Osteoblast (primary cell): ENCODE measurements around the gene FOSL1. TPM values are rescaled to one million over a fixed set of nuclear protein-coding genes. Genes with fewer than 3 reads are reported as not detected.

Experiments used
- DNase-seq: peaks from one replicate; pipeline ENCODE4 v3.0.0; 2011; ENCODE audit warnings: low spot score, mixed read lengths; ENCODE audit not compliant: insufficient read length; ENCODE audit errors: missing footprints
- H2AFZ ChIP-seq: 2 replicates; pipeline ENCODE4 v1.6.0; 2011; ENCODE audit warnings: mild to moderate bottlenecking, low read length
- H3K27ac ChIP-seq: 2 replicates; pipeline ENCODE4 v1.5.1; 2011; ENCODE audit warnings: mild to moderate bottlenecking, low read depth, low read length, moderate library complexity
- H3K27me3 ChIP-seq: 2 replicates; pipeline ENCODE4 v1.6.0; 2012; ENCODE audit warnings: mild to moderate bottlenecking, control low read depth, inconsistent platforms, low read length, moderate library complexity; ENCODE audit not compliant: insufficient read depth
- H3K36me3 ChIP-seq: 2 replicates; pipeline ENCODE4 v1.5.1; 2011; ENCODE audit warnings: mild to moderate bottlenecking, low read length, control low read depth, moderate library complexity; ENCODE audit not compliant: insufficient read depth
- H3K4me1 ChIP-seq: 2 replicates; pipeline ENCODE4 v1.5.1; 2011; ENCODE audit warnings: mild to moderate bottlenecking, low read length, control low read depth, moderate library complexity; ENCODE audit not compliant: insufficient read depth
- H3K4me2 ChIP-seq: 2 replicates; pipeline ENCODE4 v1.6.0; 2011; ENCODE audit warnings: mild to moderate bottlenecking, low read length; ENCODE audit not compliant: insufficient read depth
- H3K4me3 ChIP-seq: fragments of 200-600 bp; sonication (generic); 3 replicates; pipeline ENCODE4 v1.5.1; 2012; ENCODE audit warnings: mild to moderate bottlenecking, low read length, inconsistent platforms; ENCODE audit not compliant: insufficient read depth
- H3K79me2 ChIP-seq: 2 replicates; pipeline ENCODE4 v1.6.0; 2012; ENCODE audit warnings: mild to moderate bottlenecking, low read length, control low read depth, inconsistent platforms; ENCODE audit not compliant: insufficient read depth
- H3K9me3 ChIP-seq: 2 replicates; pipeline ENCODE4 v1.5.1; 2011; ENCODE audit warnings: low read depth, low read length, control low read depth
- H4K20me1 ChIP-seq: 2 replicates; pipeline ENCODE4 v1.6.0; 2012; ENCODE audit warnings: mild to moderate bottlenecking, low read length, control low read depth; ENCODE audit not compliant: insufficient read depth
- total RNA-seq: library from RNA; depleted of rRNA; stranded (reverse); fragments of >200 nt; gene quantifications from 2 replicates; pipeline ENCODE4 v1.2.3, GENCODE V29; 2012
- TF ChIP-seq, protein P1 (sequence below): IDR thresholded peaks from 2 replicates; pipeline ENCODE4 v1.5.1; 2011; ENCODE audit warnings: mild to moderate bottlenecking, low read depth, low read length, moderate library complexity; ENCODE audit errors: extremely low read depth

Gene FOSL1
- total RNA-seq, 1 donor = 13.0 TPM

GRCh38 chr11:65866509-65867283 lies 33.5 kb downstream of the FOSL1 start:
- Histone ChIP-seq H3K4me1 (peaks cover 21% of the 10 kb centered on the region), H3K79me2 (peaks cover 59% of the 10 kb centered on the region), H3K36me3 (peaks cover 87% of the 10 kb centered on the region), H3K4me3 (no peak overlapping the region), H3K27me3 (no peaks in the 10 kb centered on the region), H2AFZ (no peak overlapping the region), H3K9me3 (no peaks in the 10 kb centered on the region), H3K4me2 (no peak overlapping the region), H3K27ac (no peak overlapping the region), H4K20me1 (peaks cover 35% of the 10 kb centered on the region)
- DNase-seq = peak; percentile 72
- TF ChIP-seq, protein P1, sequence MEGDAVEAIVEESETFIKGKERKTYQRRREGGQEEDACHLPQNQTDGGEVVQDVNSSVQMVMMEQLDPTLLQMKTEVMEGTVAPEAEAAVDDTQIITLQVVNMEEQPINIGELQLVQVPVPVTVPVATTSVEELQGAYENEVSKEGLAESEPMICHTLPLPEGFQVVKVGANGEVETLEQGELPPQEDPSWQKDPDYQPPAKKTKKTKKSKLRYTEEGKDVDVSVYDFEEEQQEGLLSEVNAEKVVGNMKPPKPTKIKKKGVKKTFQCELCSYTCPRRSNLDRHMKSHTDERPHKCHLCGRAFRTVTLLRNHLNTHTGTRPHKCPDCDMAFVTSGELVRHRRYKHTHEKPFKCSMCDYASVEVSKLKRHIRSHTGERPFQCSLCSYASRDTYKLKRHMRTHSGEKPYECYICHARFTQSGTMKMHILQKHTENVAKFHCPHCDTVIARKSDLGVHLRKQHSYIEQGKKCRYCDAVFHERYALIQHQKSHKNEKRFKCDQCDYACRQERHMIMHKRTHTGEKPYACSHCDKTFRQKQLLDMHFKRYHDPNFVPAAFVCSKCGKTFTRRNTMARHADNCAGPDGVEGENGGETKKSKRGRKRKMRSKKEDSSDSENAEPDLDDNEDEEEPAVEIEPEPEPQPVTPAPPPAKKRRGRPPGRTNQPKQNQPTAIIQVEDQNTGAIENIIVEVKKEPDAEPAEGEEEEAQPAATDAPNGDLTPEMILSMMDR = no peak

GRCh38 chr11:65865550-65866172 lies 34.5 kb downstream of the FOSL1 start:
- Histone ChIP-seq H3K9me3 (no peaks in the 10 kb centered on the region), H4K20me1 (peaks cover 30% of the 10 kb centered on the region), H3K36me3 (peaks cover 82% of the 10 kb centered on the region), H2AFZ (no peak overlapping the region), H3K4me3 (no peak overlapping the region), H3K79me2 (peaks cover 59% of the 10 kb centered on the region), H3K27ac (no peak overlapping the region), H3K4me2 (no peak overlapping the region), H3K4me1 (peaks cover 16% of the 10 kb centered on the region), H3K27me3 (no peaks in the 10 kb centered on the region)
- TF ChIP-seq, protein P1 = no peak
- peak; percentile 48 for DNase-seq

DNA sequence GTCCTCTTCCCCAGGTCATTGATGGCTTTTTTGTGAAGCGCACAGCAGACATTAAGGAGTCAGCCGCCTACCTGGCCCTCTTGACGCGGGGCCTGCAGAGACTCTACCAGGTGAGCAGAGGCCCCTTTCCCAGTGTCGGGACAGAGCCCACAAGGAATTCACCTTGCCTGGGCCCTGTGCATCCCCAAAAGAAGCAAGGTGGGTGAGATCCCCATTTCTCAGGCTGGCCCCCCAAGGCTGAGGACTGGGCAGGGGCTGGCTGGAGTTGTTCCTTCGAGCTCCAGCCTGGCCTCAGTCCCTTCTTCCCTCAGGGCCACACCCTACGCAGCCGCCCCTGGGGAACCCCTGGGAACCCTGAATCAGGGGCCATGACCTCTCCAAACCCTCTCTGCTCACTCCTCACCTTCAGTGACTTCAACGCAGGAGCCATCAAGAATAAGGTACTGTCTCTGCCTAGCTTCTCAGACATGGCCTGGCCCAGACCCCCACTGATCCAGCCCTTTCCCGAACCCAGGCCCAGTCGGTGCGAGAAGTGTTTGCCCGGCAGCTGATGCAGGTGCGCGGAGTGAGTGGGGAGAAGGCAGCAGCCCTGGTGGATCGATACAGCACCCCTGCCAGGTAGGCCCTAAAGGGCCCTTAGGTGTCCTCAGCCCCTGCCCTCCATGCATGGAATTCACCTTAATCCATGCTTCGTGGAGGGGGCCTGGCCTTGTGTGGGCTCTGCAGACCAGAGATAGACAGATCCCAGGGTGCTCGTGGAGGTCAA lies 35.3 kb downstream of the FOSL1 start:
- H3K4me2 ChIP-seq = no peak overlapping the region
- peaks cover 24% of the 10 kb centered on the region for H4K20me1 ChIP-seq
- TF ChIP-seq, protein P1 = no peak
- peaks cover 74% of the 10 kb centered on the region for H3K36me3 ChIP-seq
- H3K27ac ChIP-seq = no peak overlapping the region
- H3K9me3 ChIP-seq = no peaks in the 10 kb centered on the region
- peaks cover 15% of the 10 kb centered on the region for H3K4me1 ChIP-seq
- H3K79me2 ChIP-seq = peaks cover 52% of the 10 kb centered on the region
- peak; percentile 75 for DNase-seq
- H2AFZ ChIP-seq = no peak overlapping the region
- H3K27me3 ChIP-seq = no peaks in the 10 kb centered on the region
- H3K4me3 ChIP-seq = no peak overlapping the region
